HG03066 (cell line): ENCODE results near the gene OR5AU1.
A peak's percentile ranks its signal among the peaks of the same experiment; 100 is the strongest.

Experiments used
- ATAC-seq: cut with Tn5 transposase; IDR thresholded peaks from one replicate; pipeline ENCODE4 v1.9.1; 2021; ENCODE audit warnings: low read depth; ENCODE audit not compliant: unreplicated experiment

The OR5AU1 gene

GRCh38 chr14:21155963-21156362 lies at the start of gene OR5AU1:
TSS of gene OR5AU1 (minus strand) at chr14:21156063. CDS start at chr14:21155872, 191 bp downstream.
- no peak for ATAC-seq

GRCh38 chr14:21205026-21205677 lies 49.3 kb upstream of the OR5AU1 start:
- no peak for ATAC-seq

DNA sequence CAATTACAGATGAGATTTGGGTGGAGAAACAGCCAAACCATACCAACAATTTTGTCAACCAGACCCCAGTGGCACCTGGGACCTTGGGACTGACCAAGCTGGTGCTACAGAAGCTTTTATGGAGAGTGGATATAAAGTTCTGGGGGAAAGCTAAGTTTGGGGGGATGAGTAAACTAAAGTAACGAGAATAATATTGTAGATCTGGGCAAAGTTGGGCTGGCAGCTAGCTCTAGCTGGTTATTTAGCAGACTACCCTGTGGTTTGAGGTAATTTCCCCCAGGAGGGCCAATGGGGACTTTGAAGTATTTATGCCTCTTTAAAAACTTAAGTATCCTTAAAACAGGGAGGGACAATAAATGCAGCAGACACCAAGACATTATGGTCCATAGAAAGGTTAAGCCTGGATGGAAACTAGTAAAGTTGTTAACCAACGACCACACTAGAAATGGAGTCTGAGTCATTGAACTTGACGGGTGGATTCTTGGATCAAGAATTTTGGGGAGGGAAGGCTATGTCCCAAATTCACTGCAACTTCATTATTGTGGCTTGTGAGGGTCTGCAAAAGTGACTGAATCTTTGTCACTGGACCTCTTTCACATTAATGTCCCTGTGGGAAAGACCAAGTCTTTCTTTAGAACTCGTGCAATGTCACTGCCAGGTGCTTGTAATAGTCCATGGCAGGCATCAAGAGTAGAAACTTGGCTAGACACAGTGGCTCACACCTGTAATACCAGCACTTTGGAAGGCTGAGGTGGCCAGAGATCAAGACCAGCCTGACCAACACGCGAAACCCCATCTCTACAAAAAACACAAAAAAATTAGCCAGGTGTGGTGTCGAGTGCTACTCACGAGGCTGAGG lies 48.5 kb upstream of the OR5AU1 start:
- ATAC-seq = no peak

- ATAC-seq = no peak
Measured at GRCh38 chr14:21203470-21204166, 47.8 kb upstream of the OR5AU1 start.

DNA sequence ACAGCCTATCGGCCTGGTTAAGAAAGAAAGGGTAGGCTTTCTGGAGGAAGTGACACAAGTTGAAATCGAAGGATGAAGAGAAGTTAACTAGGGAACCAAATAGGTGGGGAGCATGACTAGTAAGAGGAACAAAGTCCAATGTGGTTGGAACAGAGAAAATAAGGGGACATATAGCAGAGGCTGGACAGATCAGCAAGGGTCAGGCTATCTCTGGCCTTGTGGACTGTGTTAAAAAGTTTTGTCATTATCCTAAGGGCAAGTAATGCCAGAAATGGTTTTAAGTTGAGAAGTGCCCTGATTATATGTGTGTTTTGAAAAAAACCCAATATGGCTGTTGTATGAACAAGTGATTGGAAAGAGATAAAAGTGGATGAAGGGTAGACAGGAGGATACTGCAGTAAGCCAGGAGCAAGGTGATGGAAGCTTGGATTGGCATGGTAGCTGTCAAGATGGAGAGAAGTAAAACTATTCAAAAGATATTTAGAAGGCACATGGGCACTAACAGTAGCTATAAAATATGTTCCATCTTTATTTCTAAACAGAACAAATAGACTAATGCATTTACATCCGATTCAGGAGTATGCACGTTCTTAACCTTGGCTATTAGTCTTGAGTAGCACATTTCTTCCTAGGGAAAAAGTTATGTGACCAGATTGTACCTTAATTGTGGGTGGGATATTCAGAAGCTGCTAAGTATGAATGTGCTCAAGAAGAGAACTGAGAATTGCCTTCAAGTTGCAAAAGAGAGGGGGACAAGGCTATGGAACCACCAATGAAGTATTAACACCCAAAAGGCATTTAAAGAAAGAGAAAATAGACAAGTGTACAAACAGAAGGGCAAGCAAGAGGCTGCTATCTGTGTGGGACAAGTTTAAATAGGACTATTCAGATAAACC lies 46.8 kb upstream of the OR5AU1 start:
- no peak for ATAC-seq

- no peak for ATAC-seq
Measured at GRCh38 chr14:21201732-21202462, 46.0 kb upstream of the OR5AU1 start.

- ATAC-seq = no peak
Measured at GRCh38 chr14:21200752-21201461, 45.0 kb upstream of the OR5AU1 start.

GRCh38 chr14:21199611-21200560 lies 44.0 kb upstream of the OR5AU1 start:
- no peak for ATAC-seq

GRCh38 chr14:21197418-21198205 lies 41.7 kb upstream of the OR5AU1 start:
- no peak for ATAC-seq

DNA sequence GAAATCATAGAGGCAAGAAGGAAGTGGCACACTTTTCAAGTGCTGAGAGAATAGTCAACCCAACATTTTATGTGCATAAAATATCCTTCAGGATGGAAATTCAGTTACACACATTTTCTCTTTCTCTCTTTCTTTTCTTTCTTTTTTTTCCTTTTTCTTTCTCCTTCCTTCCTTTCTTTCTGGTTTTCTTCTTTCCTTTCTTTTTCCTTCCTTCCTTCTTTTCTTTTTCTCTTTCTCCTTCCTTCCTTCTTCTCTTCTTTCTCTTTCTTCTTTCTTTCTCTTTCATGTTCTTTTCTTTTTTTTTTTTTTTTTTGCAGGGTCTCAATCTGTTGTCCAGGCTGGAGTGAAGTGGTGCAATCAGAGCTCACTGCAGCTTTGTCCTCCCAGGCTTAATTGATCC lies 38.7 kb upstream of the OR5AU1 start:
- ATAC-seq = no peak

- no peak for ATAC-seq
Measured at GRCh38 chr14:21192875-21193535, 37.1 kb upstream of the OR5AU1 start.

GRCh38 chr14:21192447-21192822 lies 36.6 kb upstream of the OR5AU1 start:
- no peak for ATAC-seq

DNA sequence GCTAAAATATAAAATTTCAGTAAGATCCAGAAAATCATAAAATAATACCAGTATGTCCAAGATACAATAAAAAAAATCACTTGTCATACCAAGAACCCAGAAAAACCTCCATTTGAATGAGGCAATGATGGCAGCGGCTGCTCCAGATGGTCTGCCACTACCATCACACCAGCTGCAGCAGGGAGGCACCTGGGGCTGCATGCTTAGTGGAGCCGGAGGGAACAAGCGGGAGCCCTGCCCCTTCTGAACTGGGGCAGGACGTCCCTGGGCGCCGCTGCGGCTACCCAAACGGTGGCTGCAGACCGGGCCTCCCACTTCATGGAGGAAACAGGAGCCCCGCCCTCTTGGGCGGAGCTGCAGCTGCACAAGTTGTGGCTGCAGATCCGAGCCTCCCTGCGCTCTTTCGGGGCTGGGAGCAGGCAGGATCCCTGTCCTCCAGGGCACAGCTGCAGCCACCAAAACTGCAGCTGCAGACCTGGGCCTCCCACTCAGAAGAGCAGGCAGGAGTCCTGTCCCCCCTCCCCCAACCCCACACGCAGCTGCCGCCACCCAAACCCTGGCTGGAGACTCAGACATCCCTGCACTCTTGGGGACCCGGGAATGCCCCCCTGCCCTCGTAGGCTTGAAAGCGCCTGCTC lies 36.1 kb upstream of the OR5AU1 start:
- peak; percentile 86 for ATAC-seq

DNA sequence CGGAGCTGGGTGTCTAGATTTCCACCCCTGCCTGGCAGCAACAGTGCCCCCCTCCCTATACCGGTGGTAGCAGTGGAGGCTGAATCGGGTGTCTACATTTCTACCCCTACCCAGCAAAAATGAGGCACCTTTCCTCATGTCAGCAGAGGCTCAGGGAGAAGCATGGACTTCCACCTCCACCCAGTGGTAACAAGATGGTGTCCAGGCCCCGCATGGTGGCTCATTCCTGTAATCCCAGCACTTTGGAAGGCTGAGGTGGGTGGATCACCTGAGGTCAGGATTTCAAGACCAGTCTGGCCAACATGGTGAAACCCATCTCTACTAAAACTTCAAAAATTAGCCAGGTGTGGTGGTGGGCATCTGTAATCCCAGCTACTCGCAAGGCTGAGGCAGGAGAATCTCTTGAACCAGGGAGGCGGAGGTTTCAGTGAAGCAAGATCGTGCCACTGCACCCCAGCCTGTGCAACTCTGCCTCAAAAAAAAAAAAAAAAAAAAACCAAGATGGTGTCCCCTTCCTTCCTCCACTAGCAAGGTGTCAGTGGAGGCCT lies 35.5 kb upstream of the OR5AU1 start:
- ATAC-seq = no peak

GRCh38 chr14:21185491-21185890 lies 29.6 kb upstream of the OR5AU1 start:
- no peak for ATAC-seq

- no peak for ATAC-seq
Measured at GRCh38 chr14:21184254-21184653, 28.4 kb upstream of the OR5AU1 start.
